ENCODE measurements around the gene THSD4. TPM values are rescaled to one million over a fixed set of nuclear protein-coding genes. Genes with fewer than 3 reads are reported as not detected.

The THSD4 gene
- polyA plus RNA-seq, 1 donor from 2014 or later, result 0.46 TPM

GRCh38 chr15:71462638-71463037 lies 347.4 kb downstream of the THSD4 start:
- Histone ChIP-seq H3K9ac (ENCODE audit: low read length) (no peak overlapping the region), H3F3A (ENCODE audit: insufficient read depth, low read length, poor library complexity, severe bottlenecking) (no peaks in the 10 kb centered on the region)
- TF ChIP-seq TAF1 (IDR thresholded peaks at IDR 0.05; ENCODE audit: low read depth), result no peak
- TF ChIP-seq SMC3 (conservative IDR thresholded peaks at IDR 0.05; ENCODE audit: poor library complexity), result no peak
- TF ChIP-seq REST (IDR thresholded peaks at IDR 0.05; ENCODE audit: borderline replicate concordance), result no peak
- TF ChIP-seq EZH2 (IDR thresholded peaks at IDR 0.05; ENCODE audit: borderline replicate concordance, insufficient read depth, low read length, poor library complexity, severe bottlenecking), result no peak
- TF ChIP-seq CTCF (IDR thresholded peaks at IDR 0.05; ENCODE audit: poor library complexity, severe bottlenecking), result no peak
- TF ChIP-seq MXI1 (conservative IDR thresholded peaks at IDR 0.05; ENCODE audit: poor library complexity, severe bottlenecking), result no peak
- no peak for TF ChIP-seq POLR2AphosphoS5 (IDR thresholded peaks at IDR 0.05)
- TF ChIP-seq RAD21 (conservative IDR thresholded peaks at IDR 0.05), result no peak
- TF ChIP-seq EP300 (conservative IDR thresholded peaks at IDR 0.05; ENCODE audit: poor library complexity, severe bottlenecking), result no peak

GRCh38 chr15:71463156-71463665 lies 347.9 kb downstream of the THSD4 start:
- Histone ChIP-seq H3K27ac (ENCODE audit: low read length) (no peak overlapping the region), H4K20me1 (ENCODE audit: insufficient read depth) (no peaks in the 10 kb centered on the region), H3K9me3 (ENCODE audit: low read length) (no peaks in the 10 kb centered on the region), H3F3A (ENCODE audit: insufficient read depth, low read length, poor library complexity, severe bottlenecking) (no peaks in the 10 kb centered on the region), H3K9ac (ENCODE audit: low read length) (no peak overlapping the region), H3K79me2 (replicated peaks; ENCODE audit: insufficient read depth, low read length) (no peaks in the 10 kb centered on the region), H2AFZ (ENCODE audit: low read depth, low read length) (no peak overlapping the region), H3K4me3 (ENCODE audit: low read length) (no peak overlapping the region), H3K27me3 (ENCODE audit: insufficient read depth, low read depth, low read length) (no peaks in the 10 kb centered on the region), H3K4me2 (ENCODE audit: low read length) (no peak overlapping the region), H3K36me3 (ENCODE audit: insufficient read depth, low read length) (no peaks in the 10 kb centered on the region), H3K9me2 (ENCODE audit: insufficient read depth, low read length) (no peaks in the 10 kb centered on the region)
- TF ChIP-seq POLR2AphosphoS5 (IDR thresholded peaks at IDR 0.05), result no peak
- TF ChIP-seq SMC3 (conservative IDR thresholded peaks at IDR 0.05; ENCODE audit: poor library complexity), result no peak
- no peak for TF ChIP-seq REST (IDR thresholded peaks at IDR 0.05; ENCODE audit: borderline replicate concordance)
- TF ChIP-seq MXI1 (conservative IDR thresholded peaks at IDR 0.05; ENCODE audit: poor library complexity, severe bottlenecking), result no peak
- TF ChIP-seq TAF1 (IDR thresholded peaks at IDR 0.05; ENCODE audit: low read depth), result no peak
- no peak for TF ChIP-seq EZH2 (IDR thresholded peaks at IDR 0.05; ENCODE audit: borderline replicate concordance, insufficient read depth, low read length, poor library complexity, severe bottlenecking)
- no peak for TF ChIP-seq EP300 (conservative IDR thresholded peaks at IDR 0.05; ENCODE audit: poor library complexity, severe bottlenecking)
- TF ChIP-seq CTCF (IDR thresholded peaks at IDR 0.05; ENCODE audit: poor library complexity, severe bottlenecking), result no peak
- no peak for TF ChIP-seq RAD21 (conservative IDR thresholded peaks at IDR 0.05)

More at GRCh38 chr15:71462638-71463037, 347.4 kb downstream of the THSD4 start:
- Histone ChIP-seq H3K4me2 (ENCODE audit: low read length) (no peak overlapping the region), H4K20me1 (ENCODE audit: insufficient read depth) (no peaks in the 10 kb centered on the region), H3K79me2 (replicated peaks; ENCODE audit: insufficient read depth, low read length) (no peaks in the 10 kb centered on the region), H3K9me2 (ENCODE audit: insufficient read depth, low read length) (no peaks in the 10 kb centered on the region), H3K9me3 (ENCODE audit: low read length) (no peaks in the 10 kb centered on the region), H2AFZ (ENCODE audit: low read depth, low read length) (no peak overlapping the region), H3K4me3 (ENCODE audit: low read length) (no peak overlapping the region), H3K27ac (ENCODE audit: low read length) (no peak overlapping the region), H3K36me3 (ENCODE audit: insufficient read depth, low read length) (no peaks in the 10 kb centered on the region), H3K27me3 (ENCODE audit: insufficient read depth, low read depth, low read length) (no peaks in the 10 kb centered on the region)

All from neural cell (in vitro differentiated cells).